MM.1S (cell line): ENCODE measurements around the gene LGALS9.

Source experiments
- CTCF ChIP-seq: fragments of 300-600 bp; sonication (generic); IDR thresholded peaks from 2 replicates; pipeline ENCODE4 v1.5.1; 2016; ENCODE audit warnings: antibody characterized with exemption, low read length, mixed read lengths
- EZH2phosphoT487 ChIP-seq: fragments of 300-600 bp; sonication (generic); IDR thresholded peaks from 2 replicates; pipeline ENCODE4 v1.6.1; 2018; ENCODE audit warnings: antibody characterized with exemption, low read length

DNA sequence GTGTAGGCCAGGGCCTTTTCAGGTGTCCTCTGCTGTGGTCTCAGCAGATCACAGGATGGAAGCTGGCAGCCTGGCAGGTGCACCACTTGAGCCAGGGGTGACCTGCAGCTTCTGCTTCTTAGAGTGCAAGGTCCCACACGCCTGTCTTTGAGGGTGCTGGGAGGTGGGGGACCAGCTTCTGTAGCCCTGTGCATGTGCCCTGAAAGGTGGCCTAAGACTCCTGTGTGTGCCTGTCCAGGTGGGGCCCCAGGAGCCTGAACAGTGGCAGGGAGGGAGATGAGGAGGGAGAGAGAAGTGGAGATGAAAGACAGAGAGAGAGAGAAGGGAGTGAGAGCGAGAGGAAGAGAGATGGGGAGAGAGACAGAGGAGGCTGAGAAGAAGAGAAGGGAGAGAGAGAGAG, 46.2 kb downstream of the LGALS9 start:
- TF ChIP-seq CTCF: no peak
- TF ChIP-seq EZH2phosphoT487: no peak
